ENCODE data around the gene UNC45B. TPM values are rescaled to one million over a fixed set of nuclear protein-coding genes. Genes with fewer than 3 reads are reported as not detected.
"Not testable (repeated sequence)": the region's sequence is repeated elsewhere in the genome, so short reads cannot be mapped to it uniquely, and the experiment has no call there.

Gene UNC45B
- total and polyA plus RNA-seq, 3 donors from 2014 or later: 0.68 to 2.2 (median 1.1) TPM

DNA sequence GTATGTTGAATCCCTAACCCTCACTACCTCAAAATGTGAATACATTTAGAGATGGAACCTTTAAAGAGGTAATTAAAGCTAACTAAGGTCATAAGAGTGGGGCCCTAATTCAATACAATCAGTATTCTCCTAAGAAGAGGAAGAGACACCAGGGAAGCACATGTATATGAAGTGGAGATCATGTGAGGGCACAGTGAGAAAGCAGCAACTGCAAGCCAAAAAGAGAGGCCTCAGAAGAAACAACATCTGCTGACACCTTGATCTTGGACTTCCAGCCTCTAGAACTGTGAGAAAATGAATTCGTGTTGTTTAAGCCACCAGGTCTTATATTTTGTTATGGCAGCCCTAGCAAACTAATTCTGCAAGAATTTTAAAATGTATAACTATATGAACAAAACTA, 82.0 kb downstream of the UNC45B start:
- intact Hi-C loops (cut with DNase I; ENCODE audit: low total_unique reads): no loop called here
- Histone ChIP-seq H3K36me3 (ENCODE audit: low read depth, missing control alignments) (no peaks in the 10 kb centered on the region), H3K4me3 (no peak overlapping the region), H3K4me1 (no peaks in the 10 kb centered on the region), H3K27ac (no peak overlapping the region), H3K27me3 (no peaks in the 10 kb centered on the region), H3K9me3 (no peaks in the 10 kb centered on the region)
- TF ChIP-seq, protein P1, sequence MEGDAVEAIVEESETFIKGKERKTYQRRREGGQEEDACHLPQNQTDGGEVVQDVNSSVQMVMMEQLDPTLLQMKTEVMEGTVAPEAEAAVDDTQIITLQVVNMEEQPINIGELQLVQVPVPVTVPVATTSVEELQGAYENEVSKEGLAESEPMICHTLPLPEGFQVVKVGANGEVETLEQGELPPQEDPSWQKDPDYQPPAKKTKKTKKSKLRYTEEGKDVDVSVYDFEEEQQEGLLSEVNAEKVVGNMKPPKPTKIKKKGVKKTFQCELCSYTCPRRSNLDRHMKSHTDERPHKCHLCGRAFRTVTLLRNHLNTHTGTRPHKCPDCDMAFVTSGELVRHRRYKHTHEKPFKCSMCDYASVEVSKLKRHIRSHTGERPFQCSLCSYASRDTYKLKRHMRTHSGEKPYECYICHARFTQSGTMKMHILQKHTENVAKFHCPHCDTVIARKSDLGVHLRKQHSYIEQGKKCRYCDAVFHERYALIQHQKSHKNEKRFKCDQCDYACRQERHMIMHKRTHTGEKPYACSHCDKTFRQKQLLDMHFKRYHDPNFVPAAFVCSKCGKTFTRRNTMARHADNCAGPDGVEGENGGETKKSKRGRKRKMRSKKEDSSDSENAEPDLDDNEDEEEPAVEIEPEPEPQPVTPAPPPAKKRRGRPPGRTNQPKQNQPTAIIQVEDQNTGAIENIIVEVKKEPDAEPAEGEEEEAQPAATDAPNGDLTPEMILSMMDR (IDR thresholded peaks at IDR 0.05): no peak
- TF ChIP-seq POLR2A (IDR thresholded peaks at IDR 0.05): no peak
- 79 to 96% methylated on average over 1 of the region's 1 CpG for WGBS, 2 donors
- DNase-seq: no peak

DNA sequence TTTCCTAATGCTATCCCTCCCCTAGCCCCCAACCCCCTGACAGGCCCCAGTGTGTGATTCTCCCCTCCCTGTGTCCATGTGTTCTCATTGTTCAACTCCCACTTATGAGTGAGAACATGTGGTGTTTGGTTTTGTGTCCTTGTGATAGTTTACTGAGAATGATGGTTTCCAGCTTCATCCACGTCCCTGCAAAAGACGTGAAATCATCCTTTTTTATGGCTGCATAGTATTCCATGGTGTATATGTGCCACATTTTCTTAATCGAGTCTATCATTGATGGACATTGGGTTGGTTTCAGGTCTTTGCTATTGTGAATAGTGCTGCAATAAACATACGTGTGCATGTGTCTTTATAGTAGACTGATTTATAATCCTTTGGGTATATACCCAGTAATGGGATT, 86.7 kb downstream of the UNC45B start:
- H3K4me3 ChIP-seq; intact Hi-C loops (cut with DNase I; ENCODE audit: low total_unique reads); H3K36me3 ChIP-seq (ENCODE audit: low read depth, missing control alignments); H3K27me3 ChIP-seq; H3K9me3 ChIP-seq; DNase-seq; H3K4me1 ChIP-seq; H3K27ac ChIP-seq: not testable (repeated sequence)
- 79 to 91% methylated on average over 4 of the region's 4 CpGs for WGBS, 2 donors

DNA sequence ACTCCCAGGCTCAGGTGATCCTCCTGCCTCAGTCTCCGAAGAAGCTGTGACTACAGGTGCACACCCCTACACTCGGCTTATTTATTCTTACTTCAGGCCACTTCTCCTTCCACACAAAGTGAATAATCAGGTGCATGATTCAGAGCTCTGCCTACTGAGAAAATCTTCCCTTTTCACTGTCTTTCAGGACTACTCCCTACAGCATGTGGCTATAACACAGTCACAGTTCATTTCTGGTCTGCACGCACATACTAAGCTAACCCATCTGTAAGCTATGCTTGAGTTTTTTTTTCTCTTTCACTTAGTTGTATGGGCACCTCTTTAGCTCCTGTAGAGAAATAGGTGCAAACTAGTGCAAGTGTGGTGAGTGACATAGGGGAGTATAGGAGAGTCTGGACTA, 87.7 kb downstream of the UNC45B start:
- no peak for TF ChIP-seq POLR2A (IDR thresholded peaks at IDR 0.05)
- TF ChIP-seq, protein P1 (IDR thresholded peaks at IDR 0.05): no peak
- 88 to 93% methylated on average over 3 of the region's 3 CpGs for WGBS, 2 donors
- no peaks in the 10 kb centered on the region for H3K36me3 ChIP-seq (ENCODE audit: low read depth, missing control alignments)

DNA sequence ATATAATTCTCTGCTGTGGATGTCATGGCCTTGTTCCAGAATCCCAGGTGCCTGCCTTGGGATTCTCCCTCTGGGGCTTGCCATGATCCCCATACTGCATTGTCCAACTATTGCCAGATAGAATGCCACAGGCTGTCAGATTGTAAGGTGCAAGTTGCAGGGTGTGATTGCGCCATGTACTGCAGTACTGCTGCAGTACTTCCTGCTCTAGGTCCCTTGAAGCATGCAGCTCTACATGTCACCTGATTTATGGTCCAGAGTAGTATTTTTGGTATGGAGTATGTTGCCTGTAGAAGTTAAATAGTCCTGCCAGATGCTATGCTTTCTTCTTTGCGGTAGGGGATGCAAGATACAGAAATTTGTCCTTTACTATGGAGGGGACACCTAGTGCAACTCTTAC, 88.3 kb downstream of the UNC45B start:
- no peak overlapping the region for H3K4me3 ChIP-seq
- H3K9me3 ChIP-seq: no peaks in the 10 kb centered on the region
- DNase-seq: no peak
- 95 to 100% methylated on average over 2 of the region's 2 CpGs for WGBS, 2 donors
- TF ChIP-seq, protein P1 (IDR thresholded peaks at IDR 0.05): no peak
- TF ChIP-seq POLR2A (IDR thresholded peaks at IDR 0.05): no peak
- peaks cover 7% of the 10 kb centered on the region for H3K4me1 ChIP-seq
- intact Hi-C loops (cut with DNase I; ENCODE audit: low total_unique reads): no loop called here
- no peaks in the 10 kb centered on the region for H3K27me3 ChIP-seq
- no peak overlapping the region for H3K27ac ChIP-seq
- H3K36me3 ChIP-seq (ENCODE audit: low read depth, missing control alignments): no peaks in the 10 kb centered on the region

More for the DNA sequence above, 87.7 kb downstream of the UNC45B start:
- H3K9me3 ChIP-seq: no peaks in the 10 kb centered on the region
- no peak overlapping the region for H3K4me3 ChIP-seq
- H3K27ac ChIP-seq: no peak overlapping the region
- no peaks in the 10 kb centered on the region for H3K27me3 ChIP-seq
- intact Hi-C loops (cut with DNase I; ENCODE audit: low total_unique reads): no loop called here
- DNase-seq: no peak
- peaks cover 3% of the 10 kb centered on the region for H3K4me1 ChIP-seq

DNA sequence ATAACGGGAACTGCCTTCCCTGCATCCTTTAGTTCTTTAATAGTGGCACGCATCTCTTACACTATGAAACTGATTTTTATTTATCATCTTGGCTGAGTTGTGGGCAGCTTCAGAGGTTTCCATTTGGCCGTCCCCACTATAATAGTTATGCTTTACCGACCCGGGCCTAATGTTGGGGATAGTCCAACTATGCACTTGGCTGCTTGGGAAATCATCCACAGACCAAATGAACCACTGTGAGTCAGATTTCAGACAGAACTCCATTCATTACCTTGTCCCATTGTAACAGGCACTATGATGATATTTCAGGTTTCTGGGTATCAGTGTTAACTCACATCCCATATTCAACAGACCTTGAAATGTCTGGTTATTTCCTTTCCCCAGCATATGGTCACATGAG, 89.2 kb downstream of the UNC45B start:
- intact Hi-C loops (cut with DNase I; ENCODE audit: low total_unique reads): no loop called here
- H3K4me3 ChIP-seq: no peak overlapping the region
- no peaks in the 10 kb centered on the region for H3K36me3 ChIP-seq (ENCODE audit: low read depth, missing control alignments)
- TF ChIP-seq POLR2A (IDR thresholded peaks at IDR 0.05): no peak
- TF ChIP-seq, protein P1 (IDR thresholded peaks at IDR 0.05): no peak
- WGBS, 2 donors: 86 to 94% methylated on average over 5 of the region's 5 CpGs
- DNase-seq: no peak
- H3K27ac ChIP-seq: no peak overlapping the region
- no peaks in the 10 kb centered on the region for H3K9me3 ChIP-seq
- H3K27me3 ChIP-seq: no peaks in the 10 kb centered on the region
- H3K4me1 ChIP-seq: peaks cover 10% of the 10 kb centered on the region

All from testis (tissue), 3 donors.